ENCODE measurements around the gene RUSC2.
"Not testable (repeated sequence)": the region's sequence is repeated elsewhere in the genome, so short reads cannot be mapped to it uniquely, and the experiment has no call there.

RUSC2 gene

GRCh38 chr9:35489313-35490154, at the start of gene RUSC2:
TSS of gene RUSC2 (plus strand) at chr9:35490111. CDS start at chr9:35546522, 56,411 bp downstream.
- DNase-seq (ENCODE audit: low read depth in 2 of 2) = peak in 1 of 2 donors; percentile 40

GRCh38 chr9:35446012-35446411, 43.9 kb upstream of the RUSC2 start:
- no peak for DNase-seq (ENCODE audit: low read depth in 2 of 2)

- DNase-seq (ENCODE audit: low read depth in 2 of 2) = no peak
These were observed 41.4 kb upstream of the RUSC2 start for GRCh38 chr9:35448496-35448895.

- DNase-seq (ENCODE audit: low read depth in 2 of 2) = no peak
These were observed 37.4 kb upstream of the RUSC2 start for GRCh38 chr9:35452481-35452880.

- no peak for DNase-seq (ENCODE audit: low read depth in 2 of 2)
These were observed 36.1 kb upstream of the RUSC2 start for GRCh38 chr9:35453786-35454185.

GRCh38 chr9:35464141-35465025, 25.5 kb upstream of the RUSC2 start:
- no peak for DNase-seq (ENCODE audit: low read depth in 2 of 2)

- DNase-seq (ENCODE audit: low read depth in 2 of 2) = no peak
These were observed 19.6 kb upstream of the RUSC2 start for GRCh38 chr9:35470340-35470739.

- no peak for DNase-seq (ENCODE audit: low read depth in 2 of 2)
These were observed 19.0 kb upstream of the RUSC2 start for GRCh38 chr9:35470894-35471293.

- no peak for DNase-seq (ENCODE audit: low read depth in 2 of 2)
These were observed 13.3 kb upstream of the RUSC2 start for GRCh38 chr9:35476596-35476995.

GRCh38 chr9:35477211-35477855, 12.6 kb upstream of the RUSC2 start:
- DNase-seq (ENCODE audit: low read depth in 2 of 2) = not testable (repeated sequence)

- no peak for DNase-seq (ENCODE audit: low read depth in 2 of 2)
These were observed 11.0 kb upstream of the RUSC2 start for GRCh38 chr9:35478871-35479270.

- DNase-seq (ENCODE audit: low read depth in 2 of 2) = no peak
These were observed 8.4 kb upstream of the RUSC2 start for GRCh38 chr9:35481347-35481975.

- no peak for DNase-seq (ENCODE audit: low read depth in 2 of 2)
These were observed 7.8 kb upstream of the RUSC2 start for GRCh38 chr9:35482071-35482470.

- DNase-seq (ENCODE audit: low read depth in 2 of 2) = no peak
These were observed 5.5 kb upstream of the RUSC2 start for GRCh38 chr9:35484406-35484805.

GRCh38 chr9:35487081-35487480, 2.8 kb upstream of the RUSC2 start:
- DNase-seq (ENCODE audit: low read depth in 2 of 2) = no peak

- no peak for DNase-seq (ENCODE audit: low read depth in 2 of 2)
These were observed 1.9 kb upstream of the RUSC2 start for GRCh38 chr9:35488021-35488420.

- no peak for DNase-seq (ENCODE audit: low read depth in 2 of 2)
These were observed 1.2 kb upstream of the RUSC2 start for GRCh38 chr9:35488566-35489312.

GRCh38 chr9:35490155-35490909, 421 bp downstream of the RUSC2 start:
- no peak for DNase-seq (ENCODE audit: low read depth in 2 of 2)

GRCh38 chr9:35490910-35491465, 1.1 kb downstream of the RUSC2 start:
- DNase-seq (ENCODE audit: low read depth in 2 of 2) = no peak

GRCh38 chr9:35493119-35493518, 3.2 kb downstream of the RUSC2 start:
- DNase-seq (ENCODE audit: low read depth in 2 of 2) = not testable (repeated sequence)

All from activated CD4-positive, alpha-beta T cell treated with anti-CD3 and anti-CD28 coated beads for 24 hours (primary cell).